Breast epithelium (tissue), 3 donors: ENCODE data around the gene IQCF2.
"Not testable (repeated sequence)": the region's sequence is repeated elsewhere in the genome, so short reads cannot be mapped to it uniquely, and the experiment has no call there.

Experiments used
- CTCF ChIP-seq, 3 donors: fragments of 450-650 bp; IDR thresholded peaks; one replicate each; pipeline ENCODE4 v1.5.1; 2016 to 2017; ENCODE audit warnings: antibody characterized with exemption in 3 of 3, mild to moderate bottlenecking in 3 of 3, moderate library complexity in 3 of 3
- POLR2A ChIP-seq: fragments of 450-650 bp; IDR thresholded peaks from one replicate; pipeline ENCODE4 v1.6.1; 2016; ENCODE audit warnings: antibody characterized with exemption, mild to moderate bottlenecking, moderate library complexity
- POLR2AphosphoS5 ChIP-seq, 3 donors: sonication (generic); formaldehyde crosslinking; IDR thresholded peaks; one replicate each; pipeline ENCODE4 v1.6.1; 2017; ENCODE audit warnings: antibody characterized with exemption in 3 of 3

DNA sequence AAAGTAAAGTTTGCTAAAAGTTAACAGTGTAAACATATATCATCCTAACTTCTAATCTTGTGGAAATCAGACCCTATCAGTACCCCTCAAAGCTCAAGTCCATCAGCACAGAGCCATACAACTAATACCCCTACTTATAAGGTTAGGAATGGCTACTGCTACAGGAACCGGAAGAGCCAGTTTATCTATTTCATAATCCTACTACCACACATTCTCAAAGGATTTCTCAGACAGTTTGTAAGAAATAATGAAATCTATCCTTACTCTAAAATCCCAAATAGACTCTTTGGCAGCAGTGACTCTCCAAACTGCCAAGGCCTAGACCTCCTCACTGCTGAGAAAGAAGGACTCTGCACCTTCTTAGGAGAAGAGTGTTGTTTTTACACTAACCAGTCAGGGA lies 6.0 kb upstream of the IQCF2 start:
- TF ChIP-seq POLR2AphosphoS5 (IDR thresholded peaks at IDR 0.05); CTCF (IDR thresholded peaks at IDR 0.05); POLR2A: not testable (repeated sequence)
